CD4-positive, alpha-beta T cell treated with Interleukin-1 beta for 1 hour (primary cell): ENCODE measurements around the gene NIPAL3.
"Not testable (repeated sequence)": the region's sequence is repeated elsewhere in the genome, so short reads cannot be mapped to it uniquely, and the experiment has no call there.

Source experiments
- DNase-seq, 2 donors: peaks; one replicate each; pipeline ENCODE4 v3.0.0-alpha.2; 2020 to 2022

The NIPAL3 gene

GRCh38 chr1:24425441-24425840 lies 9.8 kb downstream of the NIPAL3 start:
- no peak for DNase-seq

GRCh38 chr1:24425922-24426321 lies 10.3 kb downstream of the NIPAL3 start:
- no peak for DNase-seq

- DNase-seq: no peak
Measured at GRCh38 chr1:24426744-24427544, 11.3 kb downstream of the NIPAL3 start.

- no peak for DNase-seq
Measured at GRCh38 chr1:24427545-24427862, 11.9 kb downstream of the NIPAL3 start.

GRCh38 chr1:24435782-24436365 lies 20.3 kb downstream of the NIPAL3 start:
- DNase-seq: no peak

- DNase-seq: no peak
Measured at GRCh38 chr1:24437631-24438396, 22.2 kb downstream of the NIPAL3 start.

- no peak for DNase-seq
Measured at GRCh38 chr1:24438423-24438901, 22.9 kb downstream of the NIPAL3 start.

- no peak for DNase-seq
Measured at GRCh38 chr1:24440436-24440835, 24.8 kb downstream of the NIPAL3 start.

- DNase-seq: no peak
Measured at GRCh38 chr1:24441480-24441879, 25.9 kb downstream of the NIPAL3 start.

GRCh38 chr1:24441996-24442668 lies 26.5 kb downstream of the NIPAL3 start:
- DNase-seq: no peak

GRCh38 chr1:24442764-24443163 lies 27.2 kb downstream of the NIPAL3 start:
- DNase-seq: no peak

GRCh38 chr1:24443241-24443656 lies 27.6 kb downstream of the NIPAL3 start:
- no peak for DNase-seq

GRCh38 chr1:24446446-24446845 lies 30.8 kb downstream of the NIPAL3 start:
- not testable (repeated sequence) for DNase-seq

GRCh38 chr1:24450316-24450715 lies 34.7 kb downstream of the NIPAL3 start:
- no peak for DNase-seq

- DNase-seq: no peak
Measured at GRCh38 chr1:24450857-24451397, 35.3 kb downstream of the NIPAL3 start.

- no peak for DNase-seq
Measured at GRCh38 chr1:24451746-24452145, 36.1 kb downstream of the NIPAL3 start.

- no peak for DNase-seq
Measured at GRCh38 chr1:24452922-24453485, 37.4 kb downstream of the NIPAL3 start.

- DNase-seq: no peak
Measured at GRCh38 chr1:24454673-24455072, 39.1 kb downstream of the NIPAL3 start.

- DNase-seq: no peak
Measured at GRCh38 chr1:24455272-24455671, 39.7 kb downstream of the NIPAL3 start.

- DNase-seq: no peak
Measured at GRCh38 chr1:24457866-24458265, 42.3 kb downstream of the NIPAL3 start.

GRCh38 chr1:24459551-24460266 lies 44.1 kb downstream of the NIPAL3 start:
- DNase-seq: no peak

GRCh38 chr1:24462128-24462527 lies 46.5 kb downstream of the NIPAL3 start:
- not testable (repeated sequence) for DNase-seq
